ENCODE results near the gene CAPZB.

Gene CAPZB

GRCh38 chr1:19363536-19364152 is 121.7 kb downstream of the CAPZB start:
- TF ChIP-seq CTCF (IDR thresholded peaks at IDR 0.05; ENCODE audit: low read depth, low read length), result no peak
- DNase-seq (ENCODE audit: low read depth, low spot score), result no peak
- no peak overlapping the region for H3K4me3 ChIP-seq (ENCODE audit: low read depth, low read length)
- in situ Hi-C loops (cut with HindIII; ENCODE audit: low sequenced_read_pairs), result no loop called here

DNA sequence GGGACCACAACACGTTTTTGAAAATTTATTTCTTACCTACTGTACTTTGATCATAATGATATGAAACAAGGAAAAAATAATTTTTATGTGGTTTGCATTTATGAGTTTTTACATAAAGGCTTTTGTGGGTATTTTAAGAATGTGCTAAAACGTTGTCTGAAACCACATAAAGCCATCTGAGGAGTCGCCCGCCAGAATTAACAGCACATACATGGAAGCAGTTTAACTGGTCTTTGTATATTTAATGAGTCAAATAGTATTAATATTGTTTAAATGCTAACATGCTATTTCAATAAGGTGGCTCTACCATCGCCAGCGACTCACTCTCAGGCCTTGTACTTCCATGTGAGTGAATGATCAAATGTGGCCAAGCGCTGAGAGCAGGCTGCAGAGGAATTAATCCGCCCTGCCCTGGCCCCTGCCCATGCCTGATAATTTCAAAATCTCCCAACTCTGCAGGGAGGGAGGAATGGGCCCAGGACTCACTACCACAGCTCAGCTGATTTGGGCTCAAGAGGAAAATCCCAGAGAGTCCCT is 123.7 kb downstream of the CAPZB start:
- DNase-seq (ENCODE audit: low read depth, low spot score), result peak; percentile 43

GRCh38 chr1:19360843-19361610 is 124.3 kb downstream of the CAPZB start:
- no peak overlapping the region for H3K4me3 ChIP-seq (ENCODE audit: low read depth, low read length)
- no peak for DNase-seq (ENCODE audit: low read depth, low spot score)
- no peak for TF ChIP-seq CTCF (IDR thresholded peaks at IDR 0.05; ENCODE audit: low read depth, low read length)
- in situ Hi-C loops (cut with HindIII; ENCODE audit: low sequenced_read_pairs), result no loop called here

More for the DNA sequence above, 123.7 kb downstream of the CAPZB start:
- TF ChIP-seq CTCF (IDR thresholded peaks at IDR 0.05; ENCODE audit: low read depth, low read length), result no peak
- no peak overlapping the region for H3K4me3 ChIP-seq (ENCODE audit: low read depth, low read length)
- in situ Hi-C loops (cut with HindIII; ENCODE audit: low sequenced_read_pairs), result no loop called here

- no peak for DNase-seq (ENCODE audit: low read depth, low spot score)
- TF ChIP-seq CTCF (IDR thresholded peaks at IDR 0.05; ENCODE audit: low read depth, low read length), result no peak
- in situ Hi-C loops (cut with HindIII; ENCODE audit: low sequenced_read_pairs), result no loop called here
- H3K4me3 ChIP-seq (ENCODE audit: low read depth, low read length), result no peak overlapping the region
Measured at GRCh38 chr1:19360432-19360831, 124.9 kb downstream of the CAPZB start.

DNA sequence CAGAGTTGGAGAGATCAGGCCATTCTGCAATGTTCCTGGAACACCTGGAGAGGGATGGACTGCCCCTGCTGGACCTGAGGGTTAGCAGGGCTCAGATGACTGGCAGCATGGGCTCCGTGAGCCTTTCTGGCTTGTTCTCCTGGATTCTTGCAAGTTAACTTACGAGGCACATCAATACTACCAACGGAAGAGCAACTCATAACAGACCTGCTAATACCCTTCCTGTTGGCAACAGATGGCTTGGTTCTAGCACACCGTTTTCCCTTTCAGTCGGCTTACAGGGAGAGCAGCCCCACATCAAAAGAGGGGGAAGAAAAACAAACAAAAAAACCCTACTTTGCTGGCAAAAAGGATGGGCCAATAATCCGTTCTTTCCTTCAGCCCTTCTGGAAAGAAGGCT is 125.3 kb downstream of the CAPZB start:
- no peak overlapping the region for H3K4me3 ChIP-seq (ENCODE audit: low read depth, low read length)
- no peak for DNase-seq (ENCODE audit: low read depth, low spot score)

GRCh38 chr1:19359357-19359756 is 126.0 kb downstream of the CAPZB start:
- TF ChIP-seq CTCF (IDR thresholded peaks at IDR 0.05; ENCODE audit: low read depth, low read length), result no peak
- in situ Hi-C loops (cut with HindIII; ENCODE audit: low sequenced_read_pairs), result no loop called here
- H3K4me3 ChIP-seq (ENCODE audit: low read depth, low read length), result no peak overlapping the region
- no peak for DNase-seq (ENCODE audit: low read depth, low spot score)

More for the DNA sequence above, 125.3 kb downstream of the CAPZB start:
- in situ Hi-C loops (cut with HindIII; ENCODE audit: low sequenced_read_pairs), result no loop called here
- TF ChIP-seq CTCF (IDR thresholded peaks at IDR 0.05; ENCODE audit: low read depth, low read length), result no peak

Measured in astrocyte of the spinal cord (primary cell).